Hepatocyte (in vitro differentiated cells): ENCODE measurements around the gene AP2A1. TPM values are rescaled to one million over a fixed set of nuclear protein-coding genes. Genes with fewer than 3 reads are reported as not detected.

ENCODE experiments used
- DNase-seq: peaks from one replicate; pipeline ENCODE4 v3.0.0-alpha.2; 2016; ENCODE audit warnings: low spot score
- H2AFZ ChIP-seq: fragments of 200-600 bp; sonication (generic); 2 replicates; pipeline ENCODE4 v1.6.0; 2016; ENCODE audit warnings: antibody characterized with exemption, mild to moderate bottlenecking
- H3K27ac ChIP-seq: fragments of 200-600 bp; sonication (generic); 2 replicates; pipeline ENCODE4 v1.5.1; 2016; ENCODE audit warnings: mild to moderate bottlenecking
- H3K27me3 ChIP-seq: fragments of 200-600 bp; sonication (generic); 2 replicates; pipeline ENCODE4 v1.6.1; 2016
- H3K36me3 ChIP-seq: fragments of 200-600 bp; sonication (generic); replicated peaks from 2 replicates; pipeline ENCODE4 v1.5.1; 2016; ENCODE audit warnings: low read depth; ENCODE audit not compliant: insufficient read depth
- H3K4me1 ChIP-seq: fragments of 200-600 bp; sonication (generic); 2 replicates; pipeline ENCODE4 v1.5.1; 2016; ENCODE audit warnings: mild to moderate bottlenecking, moderate library complexity; ENCODE audit not compliant: insufficient read depth
- H3K4me2 ChIP-seq: fragments of 200-600 bp; sonication (generic); 2 replicates; pipeline ENCODE4 v1.6.0; 2016
- H3K4me3 ChIP-seq: fragments of 200-600 bp; sonication (generic); 2 replicates; pipeline ENCODE4 v1.5.1; 2016; ENCODE audit warnings: mild to moderate bottlenecking
- H3K79me2 ChIP-seq: fragments of 200-600 bp; sonication (generic); 2 replicates; pipeline ENCODE4 v1.6.0; 2017; ENCODE audit warnings: mild to moderate bottlenecking
- H3K9me2 ChIP-seq: fragments of 200-600 bp; sonication (generic); replicated peaks from 2 replicates; pipeline ENCODE4 v1.6.0; 2017; ENCODE audit warnings: mild to moderate bottlenecking; ENCODE audit not compliant: insufficient read depth
- H3K9me3 ChIP-seq: fragments of 200-600 bp; sonication (generic); 2 replicates; pipeline ENCODE4 v1.5.1; 2016; ENCODE audit warnings: low read depth, mild to moderate bottlenecking
- H4K20me1 ChIP-seq: fragments of 200-600 bp; sonication (generic); 2 replicates; pipeline ENCODE4 v1.6.0; 2016; ENCODE audit warnings: mild to moderate bottlenecking; ENCODE audit not compliant: insufficient read depth, poor library complexity, severe bottlenecking
- CTCF ChIP-seq: fragments of 200-600 bp; sonication (generic); IDR thresholded peaks from 2 replicates; pipeline ENCODE4 v1.5.1; 2016; ENCODE audit warnings: antibody characterized with exemption, mild to moderate bottlenecking; ENCODE audit not compliant: poor library complexity
- EZH2 ChIP-seq: fragments of 200-600 bp; sonication (generic); IDR thresholded peaks from 2 replicates; pipeline ENCODE4 v1.6.1; 2016; ENCODE audit warnings: antibody characterized with exemption, mild to moderate bottlenecking, borderline replicate concordance
- EZH2phosphoT487 ChIP-seq: fragments of 200-600 bp; sonication (generic); IDR thresholded peaks from one replicate; pipeline ENCODE4 v1.6.1; 2018; ENCODE audit warnings: antibody characterized with exemption, mild to moderate bottlenecking, low read depth, moderate library complexity; ENCODE audit not compliant: unreplicated experiment, severe bottlenecking
- WGBS: methylation state at CpG from one replicate; pipeline ENCODE4 v1.1.6; 2016; ENCODE audit warnings: low lambda C conversion rate; ENCODE audit errors: missing lambda C conversion rate; 5-methylcytosine and 5-hydroxymethylcytosine counted together
- polyA plus RNA-seq: library from polyadenylated mRNA; unstranded; fragments of >200 nt; fragmentation: Nextera tagmentation; extraction: Ambion mirVana; gene quantifications from 2 replicates; pipeline ENCODE4 v1.2.1, GENCODE V29; 2016
- total RNA-seq: library from RNA; depleted of rRNA; stranded (reverse); fragments of >200 nt; gene quantifications from 2 replicates; pipeline ENCODE4 v1.2.3, GENCODE V29; 2014

Gene AP2A1
- total and polyA plus RNA-seq, 2 experiments from 2014 or later = 62.1 to 64.8 TPM

GRCh38 chr19:49727217-49728030 is 39.4 kb upstream of the AP2A1 start:
- Histone ChIP-seq H3K79me2 (no peaks in the 10 kb centered on the region), H2AFZ (peak overlapping the region; percentile 31), H4K20me1 (no peaks in the 10 kb centered on the region), H3K27me3 (no peaks in the 10 kb centered on the region), H3K4me3 (no peak overlapping the region), H3K27ac (peak overlapping the region; percentile 88), H3K9me3 (no peaks in the 10 kb centered on the region), H3K36me3 (no peaks in the 10 kb centered on the region), H3K4me1 (peaks cover 4% of the 10 kb centered on the region), H3K4me2 (peak overlapping the region; percentile 44), H3K9me2 (no peaks in the 10 kb centered on the region)
- 67% methylated on average over 23 of the region's 23 CpGs for WGBS
- DNase-seq = peak; percentile 44
- TF ChIP-seq EZH2 (no peak), CTCF (no peak), EZH2phosphoT487 (no peak)

- DNase-seq = no peak
- TF ChIP-seq CTCF (no peak), EZH2 (no peak), EZH2phosphoT487 (no peak)
- H2AFZ ChIP-seq = no peak overlapping the region
- H3K4me3 ChIP-seq = no peak overlapping the region
- no peaks in the 10 kb centered on the region for H3K9me2 ChIP-seq
- no peaks in the 10 kb centered on the region for H3K9me3 ChIP-seq
- no peak overlapping the region for H3K4me2 ChIP-seq
- no peaks in the 10 kb centered on the region for H3K27me3 ChIP-seq
- no peaks in the 10 kb centered on the region for H3K36me3 ChIP-seq
- H3K27ac ChIP-seq = no peak overlapping the region
- H3K4me1 ChIP-seq = peaks cover 4% of the 10 kb centered on the region
- H4K20me1 ChIP-seq = no peaks in the 10 kb centered on the region
- 96% methylated on average over 5 of the region's 5 CpGs for WGBS
- H3K79me2 ChIP-seq = no peaks in the 10 kb centered on the region
These were observed 36.6 kb upstream of the AP2A1 start for GRCh38 chr19:49730166-49730565.

GRCh38 chr19:49738268-49738667 is 28.5 kb upstream of the AP2A1 start:
- WGBS = 91% methylated on average over 4 of the region's 4 CpGs
- no peaks in the 10 kb centered on the region for H3K36me3 ChIP-seq
- no peaks in the 10 kb centered on the region for H3K9me2 ChIP-seq
- no peaks in the 10 kb centered on the region for H4K20me1 ChIP-seq
- H3K79me2 ChIP-seq = no peaks in the 10 kb centered on the region
- no peak overlapping the region for H3K4me2 ChIP-seq
- no peaks in the 10 kb centered on the region for H3K9me3 ChIP-seq
- H3K4me3 ChIP-seq = no peak overlapping the region
- no peaks in the 10 kb centered on the region for H3K4me1 ChIP-seq
- H3K27ac ChIP-seq = no peak overlapping the region
- DNase-seq = no peak
- H2AFZ ChIP-seq = no peak overlapping the region
- no peak for TF ChIP-seq EZH2phosphoT487
- no peak for TF ChIP-seq EZH2
- no peak for TF ChIP-seq CTCF
- no peaks in the 10 kb centered on the region for H3K27me3 ChIP-seq
